ENCODE data around the gene MOGAT1.

MOGAT1 gene

GRCh38 chr2:222738312-222738711 lies 66.9 kb downstream of the MOGAT1 start:
- no peak overlapping the region for H3K27ac ChIP-seq (ENCODE audit: insufficient read depth in 1 of 2, low read depth in 1 of 2, low read length in 2 of 2, poor library complexity in 1 of 2, severe bottlenecking in 2 of 2)
- peaks cover 0 to 19% (median 3%) of the 10 kb centered on the region in 5 experiments for H3K27me3 ChIP-seq (replicated peaks in 2 of 5; ENCODE audit: control insufficient read depth in 4 of 5, insufficient read depth in 5 of 5, low read length in 4 of 5)
- ChIA-PET POLR2A (no interaction called here), CTCF (interaction anchor here (1.0 kb wide), 1 partner anchor 38 kb away, joined by 4 read pairs; no protein-coding TSS in a partner anchor)
- H3K4me3 ChIP-seq (ENCODE audit: control insufficient read depth in 1 of 7, extremely low read depth in 1 of 7, insufficient read depth in 4 of 7, low read depth in 2 of 7, low read length in 6 of 7): no peak overlapping the region
- 100% methylated on average over 1 of the region's 5 CpGs for WGBS (ENCODE audit: insufficient coverage)
- H3K4me1 ChIP-seq (ENCODE audit: control extremely low read depth in 1 of 4, control insufficient read depth in 4 of 4, insufficient read depth in 4 of 4, low read length in 3 of 4): peaks cover 0 to 5% (median 2%) of the 10 kb centered on the region in 4 experiments
- DNase-seq: no peak
- H3K36me3 ChIP-seq (ENCODE audit: control insufficient read depth in 4 of 4, insufficient read depth in 4 of 4, low read length in 3 of 4): no peaks in the 10 kb centered on the region
- peaks cover 0 to 3% (median 0%) of the 10 kb centered on the region in 5 experiments for H3K9me3 ChIP-seq (ENCODE audit: control extremely low read depth in 1 of 5, control insufficient read depth in 4 of 5, insufficient read depth in 2 of 5, low read depth in 1 of 5, low read length in 4 of 5)

- no peaks in the 10 kb centered on the region for H3K36me3 ChIP-seq (ENCODE audit: control insufficient read depth in 4 of 4, insufficient read depth in 4 of 4, low read length in 3 of 4)
- peaks cover 0 to 10% (median 5%) of the 10 kb centered on the region in 4 experiments for H3K4me1 ChIP-seq (ENCODE audit: control extremely low read depth in 1 of 4, control insufficient read depth in 4 of 4, insufficient read depth in 4 of 4, low read length in 3 of 4)
- peaks cover 0 to 3% (median 0%) of the 10 kb centered on the region in 5 experiments for H3K9me3 ChIP-seq (ENCODE audit: control extremely low read depth in 1 of 5, control insufficient read depth in 4 of 5, insufficient read depth in 2 of 5, low read depth in 1 of 5, low read length in 4 of 5)
- POLR2A ChIA-PET: no interaction called here
- H3K27me3 ChIP-seq (replicated peaks in 2 of 5; ENCODE audit: control insufficient read depth in 4 of 5, insufficient read depth in 5 of 5, low read length in 4 of 5): peaks cover 0 to 19% (median 3%) of the 10 kb centered on the region in 5 experiments
- 71% methylated on average over 1 of the region's 3 CpGs for WGBS (ENCODE audit: insufficient coverage)
- H3K4me3 ChIP-seq (ENCODE audit: control insufficient read depth in 1 of 7, extremely low read depth in 1 of 7, insufficient read depth in 4 of 7, low read depth in 2 of 7, low read length in 6 of 7): no peak overlapping the region
- CTCF ChIA-PET: interaction anchor here (2.5 kb wide), 1 partner anchor 8 kb away, joined by 5 read pairs; no protein-coding TSS in a partner anchor
- H3K27ac ChIP-seq (ENCODE audit: insufficient read depth in 1 of 2, low read depth in 1 of 2, low read length in 2 of 2, poor library complexity in 1 of 2, severe bottlenecking in 2 of 2): no peak overlapping the region
- no peak for DNase-seq
These were observed 67.4 kb downstream of the MOGAT1 start for GRCh38 chr2:222738809-222739208.

- DNase-seq: no peak
- ChIA-PET CTCF (interaction anchor here (2.5 kb wide), 1 partner anchor 9 kb away, joined by 5 read pairs; no protein-coding TSS in a partner anchor), POLR2A (no interaction called here)
- Histone ChIP-seq H3K4me3 (ENCODE audit: control insufficient read depth in 1 of 7, extremely low read depth in 1 of 7, insufficient read depth in 4 of 7, low read depth in 2 of 7, low read length in 6 of 7) (no peak overlapping the region), H3K4me1 (ENCODE audit: control extremely low read depth in 1 of 4, control insufficient read depth in 4 of 4, insufficient read depth in 4 of 4, low read length in 3 of 4) (peaks cover 0 to 10% (median 5%) of the 10 kb centered on the region in 4 experiments), H3K27me3 (replicated peaks in 2 of 5; ENCODE audit: control insufficient read depth in 4 of 5, insufficient read depth in 5 of 5, low read length in 4 of 5) (peaks cover 0 to 11% (median 3%) of the 10 kb centered on the region in 5 experiments), H3K27ac (ENCODE audit: insufficient read depth in 1 of 2, low read depth in 1 of 2, low read length in 2 of 2, poor library complexity in 1 of 2, severe bottlenecking in 2 of 2) (no peak overlapping the region), H3K9me3 (ENCODE audit: control extremely low read depth in 1 of 5, control insufficient read depth in 4 of 5, insufficient read depth in 2 of 5, low read depth in 1 of 5, low read length in 4 of 5) (peaks cover 0 to 3% (median 0%) of the 10 kb centered on the region in 5 experiments), H3K36me3 (ENCODE audit: control insufficient read depth in 4 of 4, insufficient read depth in 4 of 4, low read length in 3 of 4) (no peaks in the 10 kb centered on the region)
- WGBS (ENCODE audit: insufficient coverage): 100% methylated on average over 2 of the region's 4 CpGs
These were observed 68.5 kb downstream of the MOGAT1 start for GRCh38 chr2:222739939-222740338.

GRCh38 chr2:222743251-222743812 lies 71.9 kb downstream of the MOGAT1 start:
- ChIA-PET CTCF (no interaction called here), POLR2A (no interaction called here)
- Histone ChIP-seq H3K36me3 (ENCODE audit: control insufficient read depth in 4 of 4, insufficient read depth in 4 of 4, low read length in 3 of 4) (no peaks in the 10 kb centered on the region), H3K27me3 (replicated peaks in 2 of 5; ENCODE audit: control insufficient read depth in 4 of 5, insufficient read depth in 5 of 5, low read length in 4 of 5) (no peaks in the 10 kb centered on the region), H3K4me3 (ENCODE audit: control insufficient read depth in 1 of 7, extremely low read depth in 1 of 7, insufficient read depth in 4 of 7, low read depth in 2 of 7, low read length in 6 of 7) (no peak overlapping the region), H3K27ac (ENCODE audit: insufficient read depth in 1 of 2, low read depth in 1 of 2, low read length in 2 of 2, poor library complexity in 1 of 2, severe bottlenecking in 2 of 2) (no peak overlapping the region), H3K9me3 (ENCODE audit: control extremely low read depth in 1 of 5, control insufficient read depth in 4 of 5, insufficient read depth in 2 of 5, low read depth in 1 of 5, low read length in 4 of 5) (no peaks in the 10 kb centered on the region), H3K4me1 (ENCODE audit: control extremely low read depth in 1 of 4, control insufficient read depth in 4 of 4, insufficient read depth in 4 of 4, low read length in 3 of 4) (peaks cover 0 to 10% (median 5%) of the 10 kb centered on the region in 4 experiments)
- 0% methylated on average over 1 of the region's 10 CpGs for WGBS (ENCODE audit: insufficient coverage)
- peak in 2 of 3 donors; percentile 15 to 22 for DNase-seq

GRCh38 chr2:222745836-222746559 lies 74.5 kb downstream of the MOGAT1 start:
- ChIA-PET CTCF (no interaction called here), POLR2A (interaction anchor here (0.6 kb wide), 1 partner anchor 349 kb away, joined by 3 read pairs; no protein-coding TSS in a partner anchor)
- no peak for DNase-seq
- Histone ChIP-seq H3K27me3 (replicated peaks in 2 of 5; ENCODE audit: control insufficient read depth in 4 of 5, insufficient read depth in 5 of 5, low read length in 4 of 5) (no peaks in the 10 kb centered on the region), H3K4me1 (ENCODE audit: control extremely low read depth in 1 of 4, control insufficient read depth in 4 of 4, insufficient read depth in 4 of 4, low read length in 3 of 4) (peaks cover 0 to 10% (median 5%) of the 10 kb centered on the region in 4 experiments), H3K9me3 (ENCODE audit: control extremely low read depth in 1 of 5, control insufficient read depth in 4 of 5, insufficient read depth in 2 of 5, low read depth in 1 of 5, low read length in 4 of 5) (no peaks in the 10 kb centered on the region), H3K27ac (ENCODE audit: insufficient read depth in 1 of 2, low read depth in 1 of 2, low read length in 2 of 2, poor library complexity in 1 of 2, severe bottlenecking in 2 of 2) (no peak overlapping the region), H3K36me3 (ENCODE audit: control insufficient read depth in 4 of 4, insufficient read depth in 4 of 4, low read length in 3 of 4) (no peaks in the 10 kb centered on the region), H3K4me3 (ENCODE audit: control insufficient read depth in 1 of 7, extremely low read depth in 1 of 7, insufficient read depth in 4 of 7, low read depth in 2 of 7, low read length in 6 of 7) (no peak overlapping the region)
- 91% methylated on average over 7 of the region's 8 CpGs for WGBS (ENCODE audit: insufficient coverage)

- ChIA-PET POLR2A (no interaction called here), CTCF (no interaction called here)
- no peaks in the 10 kb centered on the region for H3K36me3 ChIP-seq (ENCODE audit: control insufficient read depth in 4 of 4, insufficient read depth in 4 of 4, low read length in 3 of 4)
- H3K4me3 ChIP-seq (ENCODE audit: control insufficient read depth in 1 of 7, extremely low read depth in 1 of 7, insufficient read depth in 4 of 7, low read depth in 2 of 7, low read length in 6 of 7): no peak overlapping the region
- WGBS (ENCODE audit: insufficient coverage): 52% methylated on average over 5 of the region's 5 CpGs
- no peaks in the 10 kb centered on the region for H3K27me3 ChIP-seq (replicated peaks in 2 of 5; ENCODE audit: control insufficient read depth in 4 of 5, insufficient read depth in 5 of 5, low read length in 4 of 5)
- H3K9me3 ChIP-seq (ENCODE audit: control extremely low read depth in 1 of 5, control insufficient read depth in 4 of 5, insufficient read depth in 2 of 5, low read depth in 1 of 5, low read length in 4 of 5): peaks cover 0 to 4% (median 0%) of the 10 kb centered on the region in 5 experiments
- no peak overlapping the region for H3K27ac ChIP-seq (ENCODE audit: insufficient read depth in 1 of 2, low read depth in 1 of 2, low read length in 2 of 2, poor library complexity in 1 of 2, severe bottlenecking in 2 of 2)
- peaks cover 0 to 10% (median 5%) of the 10 kb centered on the region in 4 experiments for H3K4me1 ChIP-seq (ENCODE audit: control extremely low read depth in 1 of 4, control insufficient read depth in 4 of 4, insufficient read depth in 4 of 4, low read length in 3 of 4)
- DNase-seq: no peak
These were observed 76.2 kb downstream of the MOGAT1 start for GRCh38 chr2:222747526-222748160.

GRCh38 chr2:222750533-222750932 lies 79.1 kb downstream of the MOGAT1 start:
- 88% methylated on average over 3 of the region's 3 CpGs for WGBS (ENCODE audit: insufficient coverage)
- no peaks in the 10 kb centered on the region for H3K4me1 ChIP-seq (ENCODE audit: control extremely low read depth in 1 of 4, control insufficient read depth in 4 of 4, insufficient read depth in 4 of 4, low read length in 3 of 4)
- no peak for DNase-seq
- ChIA-PET CTCF (no interaction called here), POLR2A (no interaction called here)
- no peaks in the 10 kb centered on the region for H3K36me3 ChIP-seq (ENCODE audit: control insufficient read depth in 4 of 4, insufficient read depth in 4 of 4, low read length in 3 of 4)
- no peak overlapping the region for H3K27ac ChIP-seq (ENCODE audit: insufficient read depth in 1 of 2, low read depth in 1 of 2, low read length in 2 of 2, poor library complexity in 1 of 2, severe bottlenecking in 2 of 2)
- no peak overlapping the region for H3K4me3 ChIP-seq (ENCODE audit: control insufficient read depth in 1 of 7, extremely low read depth in 1 of 7, insufficient read depth in 4 of 7, low read depth in 2 of 7, low read length in 6 of 7)
- H3K9me3 ChIP-seq (ENCODE audit: control extremely low read depth in 1 of 5, control insufficient read depth in 4 of 5, insufficient read depth in 2 of 5, low read depth in 1 of 5, low read length in 4 of 5): peaks cover 0 to 4% (median 0%) of the 10 kb centered on the region in 5 experiments
- no peaks in the 10 kb centered on the region for H3K27me3 ChIP-seq (replicated peaks in 2 of 5; ENCODE audit: control insufficient read depth in 4 of 5, insufficient read depth in 5 of 5, low read length in 4 of 5)
